ENCODE data around the gene OR2D3. TPM values are rescaled to one million over a fixed set of nuclear protein-coding genes. Genes with fewer than 3 reads are reported as not detected.
"Not testable (repeated sequence)": the region's sequence is repeated elsewhere in the genome, so short reads cannot be mapped to it uniquely, and the experiment has no call there.

OR2D3 gene
- total and polyA plus RNA-seq, 10 donors = not detected

DNA sequence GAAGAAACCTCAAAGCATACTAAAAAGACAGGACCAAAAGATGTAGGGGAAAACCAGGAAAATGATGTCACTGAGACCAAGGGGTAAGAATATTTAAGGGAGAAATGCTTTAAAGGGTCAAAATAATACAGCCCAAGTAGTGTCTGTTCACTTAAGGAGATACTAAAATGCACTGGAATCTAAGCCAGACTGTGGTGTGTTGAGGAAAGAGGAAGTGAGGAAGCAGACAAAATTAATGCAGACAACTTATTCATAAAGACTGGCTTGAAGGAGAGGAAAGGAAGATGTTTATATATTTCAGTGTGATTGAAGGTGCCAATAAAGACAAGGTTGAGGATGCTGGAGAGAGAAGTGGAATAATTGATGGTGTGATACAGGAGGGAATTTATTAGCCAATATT lies 21.2 kb downstream of the OR2D3 start:
- H3K27me3 ChIP-seq (replicated peaks in 1 of 7) = no peaks in the 10 kb centered on the region
- TF ChIP-seq POLR2A (IDR thresholded peaks at IDR 0.05) = no peak
- no peak for TF ChIP-seq POLR2AphosphoS5 (IDR thresholded peaks at IDR 0.05)
- TF ChIP-seq, protein P1, sequence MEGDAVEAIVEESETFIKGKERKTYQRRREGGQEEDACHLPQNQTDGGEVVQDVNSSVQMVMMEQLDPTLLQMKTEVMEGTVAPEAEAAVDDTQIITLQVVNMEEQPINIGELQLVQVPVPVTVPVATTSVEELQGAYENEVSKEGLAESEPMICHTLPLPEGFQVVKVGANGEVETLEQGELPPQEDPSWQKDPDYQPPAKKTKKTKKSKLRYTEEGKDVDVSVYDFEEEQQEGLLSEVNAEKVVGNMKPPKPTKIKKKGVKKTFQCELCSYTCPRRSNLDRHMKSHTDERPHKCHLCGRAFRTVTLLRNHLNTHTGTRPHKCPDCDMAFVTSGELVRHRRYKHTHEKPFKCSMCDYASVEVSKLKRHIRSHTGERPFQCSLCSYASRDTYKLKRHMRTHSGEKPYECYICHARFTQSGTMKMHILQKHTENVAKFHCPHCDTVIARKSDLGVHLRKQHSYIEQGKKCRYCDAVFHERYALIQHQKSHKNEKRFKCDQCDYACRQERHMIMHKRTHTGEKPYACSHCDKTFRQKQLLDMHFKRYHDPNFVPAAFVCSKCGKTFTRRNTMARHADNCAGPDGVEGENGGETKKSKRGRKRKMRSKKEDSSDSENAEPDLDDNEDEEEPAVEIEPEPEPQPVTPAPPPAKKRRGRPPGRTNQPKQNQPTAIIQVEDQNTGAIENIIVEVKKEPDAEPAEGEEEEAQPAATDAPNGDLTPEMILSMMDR (IDR thresholded peaks at IDR 0.05 in 8 of 11, conservative IDR thresholded peaks at IDR 0.05 in 3 of 11) = no peak
- no peaks in the 10 kb centered on the region for H3K9me3 ChIP-seq
- intact Hi-C loops (cut with DNase I; ENCODE audit: low total_unique reads) = no loop called here
- no peak overlapping the region for H3K4me3 ChIP-seq
- DNase-seq = no peak
- no peaks in the 10 kb centered on the region for H3K36me3 ChIP-seq
- H3K4me1 ChIP-seq = no peaks in the 10 kb centered on the region
- no peak overlapping the region for H3K27ac ChIP-seq

DNA sequence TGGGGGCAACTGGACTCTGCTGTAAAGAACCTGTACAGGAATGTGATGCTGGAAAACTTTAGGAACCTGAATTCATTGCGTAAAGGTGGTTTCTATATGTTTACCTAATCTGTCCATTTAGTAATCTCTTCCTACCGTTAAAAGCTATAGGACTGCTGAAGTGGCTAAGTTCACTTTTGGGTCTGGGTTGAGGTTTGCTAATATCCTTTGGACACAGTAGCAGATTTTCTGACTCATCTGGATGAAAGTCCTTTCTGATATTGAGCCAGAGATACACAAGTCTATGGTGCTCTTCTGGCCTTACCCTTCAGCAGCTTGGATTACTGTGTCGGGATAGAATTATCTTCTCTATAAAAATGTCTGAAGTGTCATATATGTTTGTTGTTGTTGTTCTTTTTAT lies 22.3 kb downstream of the OR2D3 start:
- TF ChIP-seq POLR2AphosphoS5 (IDR thresholded peaks at IDR 0.05) = no peak
- TF ChIP-seq, protein P1 (IDR thresholded peaks at IDR 0.05 in 8 of 11, conservative IDR thresholded peaks at IDR 0.05 in 3 of 11) = no peak
- TF ChIP-seq POLR2A (IDR thresholded peaks at IDR 0.05) = no peak
- no peaks in the 10 kb centered on the region for H3K4me1 ChIP-seq
- no peaks in the 10 kb centered on the region for H3K27me3 ChIP-seq (replicated peaks in 1 of 7)
- no peak overlapping the region for H3K4me3 ChIP-seq
- WGBS, 5 donors = 79 to 95% (median 86%) methylated on average over 3 of the region's 3 CpGs
- no peak overlapping the region for H3K27ac ChIP-seq
- no peaks in the 10 kb centered on the region for H3K36me3 ChIP-seq
- DNase-seq = no peak
- intact Hi-C loops (cut with DNase I; ENCODE audit: low total_unique reads) = no loop called here
- H3K9me3 ChIP-seq = no peaks in the 10 kb centered on the region

DNA sequence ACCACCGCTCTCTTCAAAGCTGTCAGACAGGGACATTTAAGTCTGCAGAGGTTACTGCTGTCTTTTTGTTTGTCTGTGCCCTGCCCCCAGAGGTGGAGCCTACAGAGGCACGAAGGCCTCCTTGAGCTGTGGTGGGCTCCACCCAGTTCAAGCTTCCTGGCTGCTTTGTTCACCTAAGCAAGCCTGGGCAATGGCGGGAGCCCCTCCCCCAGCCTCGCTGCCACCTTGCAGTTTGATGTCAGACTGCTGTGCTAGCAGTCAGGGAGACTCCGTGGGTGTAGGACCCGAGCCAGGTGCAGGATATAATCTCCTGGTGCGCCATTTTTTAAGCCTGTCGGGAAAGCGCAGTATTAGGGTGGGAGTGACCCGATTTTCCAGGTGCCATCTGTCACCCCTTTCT lies 33.4 kb downstream of the OR2D3 start:
- Histone ChIP-seq H3K9me3 (peaks cover 0 to 16% (median 0%) of the 10 kb centered on the region in 8 donors), H3K36me3 (peaks cover 0 to 11% (median 0%) of the 10 kb centered on the region in 6 donors)
- 89 to 93% (median 93%) methylated on average over 6 to 10 of the region's 10 CpGs for WGBS, 5 donors
- H3K4me1 ChIP-seq; DNase-seq; H3K4me3 ChIP-seq; intact Hi-C loops (cut with DNase I; ENCODE audit: low total_unique reads); H3K27ac ChIP-seq; H3K27me3 ChIP-seq (replicated peaks in 1 of 7): not testable (repeated sequence)

DNA sequence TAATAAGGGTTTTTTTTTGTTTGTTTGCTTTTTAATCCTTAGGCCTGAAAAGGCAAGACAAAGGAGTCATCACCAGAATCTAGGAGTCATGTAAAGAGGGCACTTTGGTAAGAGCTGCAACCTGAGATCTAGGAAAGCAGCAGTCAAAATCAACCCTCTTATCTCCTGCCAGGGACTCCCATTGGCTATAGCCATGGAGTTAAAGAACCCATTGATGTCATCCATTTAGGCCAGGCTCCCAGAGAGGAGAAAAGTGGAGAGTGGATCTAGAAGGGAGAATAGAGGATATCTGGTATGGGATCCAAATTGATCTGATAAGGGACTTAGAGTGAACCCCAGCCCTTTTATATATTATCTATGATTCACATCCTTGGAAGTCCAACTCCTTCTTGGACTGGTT lies 41.3 kb downstream of the OR2D3 start:
- no peaks in the 10 kb centered on the region for H3K36me3 ChIP-seq
- H3K9me3 ChIP-seq = peaks cover 0 to 9% (median 5%) of the 10 kb centered on the region in 8 donors
- no peaks in the 10 kb centered on the region for H3K4me1 ChIP-seq
- TF ChIP-seq POLR2A (IDR thresholded peaks at IDR 0.05) (no peak), POLR2AphosphoS5 (IDR thresholded peaks at IDR 0.05) (no peak)
- TF ChIP-seq, protein P1 (IDR thresholded peaks at IDR 0.05 in 8 of 11, conservative IDR thresholded peaks at IDR 0.05 in 3 of 11) = no peak
- no peaks in the 10 kb centered on the region for H3K27me3 ChIP-seq (replicated peaks in 1 of 7)
- no peak overlapping the region for H3K27ac ChIP-seq
- intact Hi-C loops (cut with DNase I; ENCODE audit: low total_unique reads) = no loop called here
- DNase-seq = no peak
- no peak overlapping the region for H3K4me3 ChIP-seq

DNA sequence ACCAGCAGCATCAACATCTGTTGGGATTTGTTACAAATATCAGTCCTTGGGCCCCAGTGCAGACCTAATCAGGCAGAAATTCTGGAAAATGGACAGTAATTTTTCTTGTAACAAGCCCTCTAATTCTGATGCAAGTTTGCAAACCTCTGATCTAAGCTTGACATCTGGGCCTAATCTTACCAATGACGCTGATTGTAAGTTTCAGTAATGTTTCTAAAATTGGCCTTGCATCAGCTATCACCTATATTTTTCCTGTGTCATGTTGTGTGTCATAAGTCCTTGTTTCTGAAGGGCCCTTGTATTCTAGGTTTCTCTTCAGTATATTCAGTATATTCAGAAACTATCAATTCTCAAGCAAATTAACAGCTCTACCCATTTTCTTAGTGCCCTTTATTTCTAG lies 41.9 kb downstream of the OR2D3 start:
- TF ChIP-seq POLR2A (IDR thresholded peaks at IDR 0.05) (no peak), POLR2AphosphoS5 (IDR thresholded peaks at IDR 0.05) (no peak)
- TF ChIP-seq, protein P1 (IDR thresholded peaks at IDR 0.05 in 8 of 11, conservative IDR thresholded peaks at IDR 0.05 in 3 of 11) = no peak
- DNase-seq = no peak
- intact Hi-C loops (cut with DNase I; ENCODE audit: low total_unique reads) = no loop called here
- 81 to 94% (median 86%) methylated on average over 1 of the region's 1 CpG for WGBS, 5 donors
- no peak overlapping the region for H3K27ac ChIP-seq
- no peaks in the 10 kb centered on the region for H3K36me3 ChIP-seq
- no peak overlapping the region for H3K4me3 ChIP-seq
- no peaks in the 10 kb centered on the region for H3K4me1 ChIP-seq
- H3K27me3 ChIP-seq (replicated peaks in 1 of 7) = no peaks in the 10 kb centered on the region
- peaks cover 0 to 14% (median 9%) of the 10 kb centered on the region in 8 donors for H3K9me3 ChIP-seq

Data from spleen (tissue), 11 donors.